Liver (tissue), 3 donors: Measurements from ENCODE around the gene HACD4.

Experiments
- CTCF ChIP-seq: fragments of 150-350 bp; IDR thresholded peaks from 2 replicates; pipeline ENCODE4 v1.5.1; 2017; ENCODE audit warnings: improper control_type of control experiment, low read depth, low read length; ENCODE audit not compliant: missing input control
- EGR1 ChIP-seq, 2 donors: IDR thresholded peaks; 2 replicates each; pipeline ENCODE4 v1.6.1; 2016 to 2018; ENCODE audit warnings: antibody characterized with exemption in 2 of 2, low read depth in 2 of 2
- NR2F2 ChIP-seq: IDR thresholded peaks from 2 replicates; pipeline ENCODE4 v1.6.1; 2016; ENCODE audit warnings: antibody characterized with exemption
- SP1 ChIP-seq: IDR thresholded peaks from 2 replicates; pipeline ENCODE4 v1.6.1; 2018; ENCODE audit warnings: antibody characterized with exemption, mild to moderate bottlenecking
- YY1 ChIP-seq: IDR thresholded peaks from 2 replicates; pipeline ENCODE4 v1.6.1; 2016; ENCODE audit warnings: antibody characterized with exemption, mild to moderate bottlenecking
- donor health status: healthy.
- donor health status: healthy.

- TF ChIP-seq YY1 = no peak
- TF ChIP-seq CTCF = no peak
- TF ChIP-seq EGR1 (IDR thresholded peaks at IDR 0.05; ENCODE audit: low read depth in 2 of 2) = no peak
- TF ChIP-seq SP1 = no peak
- no peak for TF ChIP-seq NR2F2
These were observed 3.0 kb downstream of the HACD4 start for GRCh38 chr9:21028466-21028865.
